NCI-H2107 (cell line): ENCODE results near the gene ACVRL1.

ENCODE experiments used
- DNase-seq: peaks from one replicate; lab custom pipeline; 2025; lab: John Stamatoyannopoulos, UW

Gene ACVRL1

GRCh38 chr12:51969643-51970042 is 62.3 kb downstream of the ACVRL1 start:
- no peak for DNase-seq

- DNase-seq: no peak
Observed at GRCh38 chr12:51970904-51971646, 63.8 kb downstream of the ACVRL1 start.

GRCh38 chr12:51971679-51972421 is 64.5 kb downstream of the ACVRL1 start:
- no peak for DNase-seq

DNA sequence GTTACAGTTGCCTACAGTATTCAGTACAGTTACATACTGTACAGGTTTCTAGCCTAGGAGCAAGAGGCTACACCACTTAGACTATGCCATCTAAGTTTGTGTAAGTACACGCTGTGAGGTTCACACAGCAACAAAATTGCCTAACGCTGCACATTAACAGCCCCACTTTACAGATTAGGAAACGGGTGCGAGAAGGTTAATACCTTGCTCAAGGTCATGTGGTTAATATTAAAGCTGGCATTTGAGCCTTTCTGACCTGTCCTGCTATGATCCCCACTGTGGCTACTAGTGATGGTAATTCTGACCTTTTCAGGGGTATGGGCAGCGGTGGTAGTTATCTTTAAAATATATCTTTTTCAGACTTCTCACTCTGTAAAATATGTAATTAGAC is 65.1 kb downstream of the ACVRL1 start:
- no peak for DNase-seq

GRCh38 chr12:51972849-51973273 is 65.6 kb downstream of the ACVRL1 start:
- DNase-seq: no peak
